SK-N-SH (cell line): Measurements from ENCODE around the gene ADAMTS14. TPM values are rescaled to one million over a fixed set of nuclear protein-coding genes. Genes with fewer than 3 reads are reported as not detected.

Experiments
- CTCF ChIA-PET: fragments of 300-600, 350-600 bp; formaldehyde crosslinking; extraction: SDS; loops from one replicate; lab custom pipeline; 2021; lab: Yijun Ruan, JAX
- POLR2A ChIA-PET: fragments of 350-600 bp; sonication (Branson Sonifier 250); formaldehyde crosslinking; extraction: SDS; loops from one replicate; lab custom pipeline; 2020; ENCODE audit warnings: antibody characterized with exemption, inconsistent platforms; lab: Yijun Ruan, JAX
- DNase-seq: peaks from one replicate; pipeline ENCODE4 v3.0.0; 2012
- H2AFZ ChIP-seq: fragments of 200-600 bp; sonication (generic); 2 replicates; pipeline ENCODE4 v1.8.1; 2016; ENCODE audit warnings: antibody characterized with exemption, mild to moderate bottlenecking, low read depth
- H3F3A ChIP-seq: fragments of 200-600 bp; sonication (generic); replicated peaks from 2 replicates; pipeline ENCODE3; 2016; ENCODE audit warnings: antibody characterized with exemption, mild to moderate bottlenecking; ENCODE audit not compliant: insufficient read depth
- H3K27ac ChIP-seq, 2 experiments: fragments of 200-500 bp in 1 of 2; fragments of 200-600 bp in 1 of 2; sonication (Bioruptor generic) in 1 of 2; sonication (generic), shearing (Covaris generic) in 1 of 2; 2 replicates each; pipeline versions ENCODE4 v1.5.1 to v1.6.1; 2014 to 2016; ENCODE audit warnings: low read depth in 2 of 2, inconsistent platforms in 1 of 2, low read length in 1 of 2, mild to moderate bottlenecking in 1 of 2, mixed read lengths in 1 of 2
- H3K27me3 ChIP-seq: fragments of 200-600 bp; sonication (generic), shearing (Covaris generic); 2 replicates; pipeline ENCODE4 v1.6.1; 2016; ENCODE audit warnings: mixed run types; ENCODE audit not compliant: insufficient read depth
- H3K36me3 ChIP-seq, 2 experiments: fragments of 200-500 bp in 1 of 2; fragments of 200-600 bp in 1 of 2; sonication (Bioruptor generic) in 1 of 2; sonication (generic) in 1 of 2; replicated peaks in 1 of 2; 2 replicates each; pipeline versions ENCODE3 to v1.5.1; 2014 to 2016; ENCODE audit warnings: low read length in 1 of 2, mild to moderate bottlenecking in 1 of 2; ENCODE audit not compliant: insufficient read depth in 2 of 2, control insufficient read depth in 1 of 2
- H3K4me1 ChIP-seq, 2 experiments: fragments of 200-500 bp in 1 of 2; fragments of 200-600 bp in 1 of 2; sonication (Bioruptor generic) in 1 of 2; sonication (generic), shearing (Covaris generic) in 1 of 2; 2 replicates each; pipeline versions ENCODE4 v1.5.1 to v1.6.1; 2014 to 2016; ENCODE audit warnings: low read depth in 1 of 2, low read length in 1 of 2, mixed run types in 1 of 2; ENCODE audit not compliant: insufficient read depth in 2 of 2, control insufficient read depth in 1 of 2
- H3K4me2 ChIP-seq: fragments of 200-600 bp; sonication (generic), shearing (Covaris generic); 2 replicates; pipeline ENCODE4 v1.6.1; 2017; ENCODE audit warnings: mixed run types
- H3K4me3 ChIP-seq, 2 experiments: fragments of 200-500 bp in 1 of 2; fragments of 200-600 bp in 1 of 2; sonication (Bioruptor generic) in 1 of 2; sonication (generic), shearing (Covaris generic) in 1 of 2; 2 replicates each; pipeline versions ENCODE4 v1.5.1 to v1.8.1; 2014 to 2016; ENCODE audit warnings: low read depth in 2 of 2, inconsistent platforms in 1 of 2, low read length in 1 of 2, mild to moderate bottlenecking in 1 of 2, mixed read lengths in 1 of 2, moderate library complexity in 1 of 2
- H3K79me2 ChIP-seq: fragments of 200-600 bp; sonication (generic); 2 replicates; pipeline ENCODE4 v1.8.1; 2017; ENCODE audit warnings: mild to moderate bottlenecking; ENCODE audit not compliant: insufficient read depth
- H3K9ac ChIP-seq: fragments of 200-600 bp; sonication (generic); 2 replicates; pipeline ENCODE4 v1.6.1; 2017; ENCODE audit warnings: mixed run types
- H3K9me2 ChIP-seq: fragments of 200-600 bp; sonication (generic); 2 replicates; pipeline ENCODE4 v1.6.1; 2017; ENCODE audit warnings: mixed run types
- H3K9me3 ChIP-seq: fragments of 200-600 bp; sonication (generic); 2 replicates; pipeline ENCODE4 v1.6.1; 2017; ENCODE audit warnings: mixed run types, mild to moderate bottlenecking, moderate library complexity
- H4K20me1 ChIP-seq: fragments of 200-600 bp; sonication (generic); 2 replicates; pipeline ENCODE4 v1.6.1; 2017; ENCODE audit warnings: mild to moderate bottlenecking, mixed run types; ENCODE audit not compliant: insufficient read depth
- CHD2 ChIP-seq: fragments of 150-350 bp; IDR thresholded peaks from 2 replicates; pipeline ENCODE4 v1.6.1; 2018; ENCODE audit warnings: low read length; ENCODE audit not compliant: partially characterized antibody
- EP300 ChIP-seq, 2 experiments: IDR thresholded peaks; 2 replicates each; pipeline versions ENCODE4 v1.4.0 to v1.6.1; 2012; ENCODE audit warnings: borderline replicate concordance in 1 of 2, low read depth in 1 of 2, low read length in 1 of 2
- GABPA ChIP-seq: IDR thresholded peaks from 2 replicates; pipeline ENCODE4 v1.4.0; 2012; ENCODE audit warnings: low read depth, mild to moderate bottlenecking
- PBX3 ChIP-seq: IDR thresholded peaks from 2 replicates; pipeline ENCODE4; 2012
- RAD21 ChIP-seq: IDR thresholded peaks from 2 replicates; pipeline ENCODE4 v1.6.1; 2012; ENCODE audit warnings: mild to moderate bottlenecking, low read length
- SIN3A ChIP-seq: IDR thresholded peaks from 2 replicates; pipeline ENCODE4 v1.6.1; 2012; ENCODE audit warnings: low read depth, mild to moderate bottlenecking, low read length, moderate library complexity, borderline replicate concordance
- SMC3 ChIP-seq: IDR thresholded peaks from 2 replicates; pipeline ENCODE4 v1.6.1; 2012; ENCODE audit warnings: low read depth, low read length, improper control_type of control experiment
- TEAD4 ChIP-seq: IDR thresholded peaks from 2 replicates; pipeline ENCODE4 v1.4.0; 2012; ENCODE audit warnings: mild to moderate bottlenecking, borderline replicate concordance; ENCODE audit not compliant: insufficient read depth
- WGBS: methylation state at CpG from one replicate; pipeline ENCODE4 v1.1.6; 2017; ENCODE audit warnings: low lambda C conversion rate; 5-methylcytosine and 5-hydroxymethylcytosine counted together
- polyA plus RNA-seq, 3 experiments: library from polyadenylated mRNA; depleted of rRNA; stranded (reverse); fragments of >200 nt; gene quantifications; 2 replicates each; pipeline ENCODE4 v1.2.3, GENCODE V29; 2012
- TF ChIP-seq, protein P1 (sequence below): fragments of 200-600 bp; sonication (generic); IDR thresholded peaks from 2 replicates; pipeline ENCODE4 v1.6.1; 2017; ENCODE audit warnings: antibody characterized with exemption, mild to moderate bottlenecking, moderate library complexity

ADAMTS14 gene
- polyA plus RNA-seq, 1 of the 3 experiments (the other 2 are of a cell fraction): 1.1 TPM

DNA sequence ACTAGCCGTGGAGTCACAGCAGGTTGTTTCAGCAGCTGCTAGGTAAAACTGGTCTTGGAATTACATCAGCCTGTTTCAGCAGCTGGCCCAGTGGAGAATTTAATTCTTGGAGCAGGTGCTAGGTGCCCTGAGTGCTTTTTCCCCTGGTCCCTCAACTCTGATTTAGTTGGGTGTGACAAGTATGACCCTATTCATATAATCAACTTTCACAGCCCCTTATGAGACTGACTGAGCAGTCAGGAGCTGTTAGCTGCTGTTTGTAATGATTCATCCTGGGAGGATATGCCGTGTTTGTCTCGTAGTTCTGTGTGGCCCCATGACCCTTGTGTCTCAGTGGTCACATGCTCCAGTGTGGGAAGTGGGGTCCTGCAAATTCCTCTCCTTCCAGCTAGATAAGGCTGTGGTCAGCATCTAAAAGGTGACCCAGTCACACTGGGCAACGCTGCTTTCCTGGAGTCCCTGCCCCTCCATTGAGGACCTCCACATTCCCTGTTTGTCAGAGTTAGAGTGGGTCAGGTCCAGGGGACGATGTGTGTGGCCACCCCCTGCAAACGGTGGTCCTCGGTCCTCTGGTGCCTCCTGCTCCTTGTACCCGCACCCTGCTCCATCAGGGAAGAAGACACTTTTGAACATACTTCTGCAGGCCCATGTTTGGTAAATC lies 84.5 kb downstream of the ADAMTS14 start:
- Histone ChIP-seq H3K4me2 (no peak overlapping the region), H3K9me3 (no peaks in the 10 kb centered on the region), H3K79me2 (no peaks in the 10 kb centered on the region), H3K27ac (no peak overlapping the region; a peak in 1 of 4 replicates), H3K9ac (no peak overlapping the region), H3K9me2 (no peaks in the 10 kb centered on the region), H3K4me1 (peaks cover 0 to 10% of the 10 kb centered on the region in 2 experiments; a peak in 1 of 4 replicates), H3F3A (no peaks in the 10 kb centered on the region), H2AFZ (no peak overlapping the region), H3K4me3 (no peak overlapping the region), H4K20me1 (no peaks in the 10 kb centered on the region), H3K36me3 (no peaks in the 10 kb centered on the region), H3K27me3 (no peaks in the 10 kb centered on the region)
- no peak for DNase-seq
- ChIA-PET POLR2A (no interaction called here), CTCF (interaction anchor here (0.7 to 7.3 kb wide), 9 partner anchors 18 to 296 kb away, joined by 3 to 118 read pairs (median 4); partner anchors contain the start of gene PRF1)
- no peak for TF ChIP-seq EP300 (IDR thresholded peaks at IDR 0.05; ENCODE audit: borderline replicate concordance in 1 of 2, low read depth in 1 of 2, low read length in 1 of 2)
- TF ChIP-seq TEAD4: no peak
- no peak for TF ChIP-seq PBX3
- 33% methylated on average over 7 of the region's 8 CpGs for WGBS

- Histone ChIP-seq H3K79me2 (no peaks in the 10 kb centered on the region), H3K9me3 (no peaks in the 10 kb centered on the region), H2AFZ (no peak overlapping the region), H4K20me1 (no peaks in the 10 kb centered on the region), H3K9ac (no peak overlapping the region), H3K4me1 (peaks cover 0 to 10% of the 10 kb centered on the region in 2 experiments; a peak in 1 of 4 replicates), H3F3A (no peaks in the 10 kb centered on the region), H3K27me3 (no peaks in the 10 kb centered on the region), H3K36me3 (no peaks in the 10 kb centered on the region), H3K27ac (peak overlapping the region in 1 of 2 experiments; percentile 14; a peak in 1 of 4 replicates), H3K4me3 (no peak overlapping the region), H3K4me2 (no peak overlapping the region), H3K9me2 (no peaks in the 10 kb centered on the region)
- no peak for TF ChIP-seq GABPA
- no peak for TF ChIP-seq TEAD4
- no peak for DNase-seq
- CTCF ChIA-PET: interaction anchor here (0.6 to 7.3 kb wide), 14 partner anchors 10 to 299 kb away, joined by 3 to 118 read pairs (median 4); no protein-coding TSS in a partner anchor
- 87% methylated on average over 9 of the region's 13 CpGs for WGBS
- POLR2A ChIA-PET: no interaction called here
Observed at GRCh38 chr10:70757856-70758255, 85.5 kb downstream of the ADAMTS14 start.

DNA sequence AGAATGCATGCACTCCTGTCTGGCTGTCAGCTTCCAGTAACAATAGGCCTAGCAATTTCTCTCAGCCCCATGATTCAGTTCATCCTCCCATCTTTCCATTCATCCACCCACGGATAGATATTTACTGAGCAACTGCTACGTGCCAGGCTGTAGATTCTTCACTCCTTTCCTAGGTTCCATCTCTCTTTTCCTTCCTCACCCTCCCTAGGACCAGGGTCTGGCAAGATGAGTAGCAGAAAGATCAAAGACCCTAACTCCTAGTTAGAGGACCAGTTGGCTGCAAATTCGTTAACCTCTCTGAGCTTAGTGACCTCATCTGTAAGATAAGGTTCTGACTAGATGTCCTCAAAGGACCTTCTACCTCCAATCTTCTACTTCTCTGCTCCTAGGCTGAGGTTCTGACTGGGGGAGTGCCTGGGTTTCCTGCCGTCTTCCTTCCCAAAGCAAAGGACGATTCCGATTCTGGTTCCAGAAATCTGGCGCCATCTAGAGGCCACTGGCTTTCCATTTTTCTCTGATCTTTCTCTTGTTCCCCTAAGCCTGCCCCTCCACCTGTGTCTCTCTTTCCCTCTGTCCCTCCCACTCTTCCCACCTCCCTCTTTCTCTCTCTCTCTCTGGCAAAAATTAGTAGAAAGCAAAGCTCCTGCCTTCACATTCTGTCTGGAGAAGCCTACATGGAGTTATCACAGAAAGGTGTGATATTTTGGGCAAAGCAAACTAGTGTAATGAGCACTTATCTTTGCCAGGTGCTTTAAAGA lies 86.6 kb downstream of the ADAMTS14 start:
- CTCF ChIA-PET: interaction anchor here (0.6 to 7.3 kb wide), 49 partner anchors 9 to 327 kb away, joined by 3 to 118 read pairs (median 5); no protein-coding TSS in a partner anchor
- Histone ChIP-seq H3K79me2 (no peaks in the 10 kb centered on the region), H3K9me3 (no peaks in the 10 kb centered on the region), H3F3A (no peaks in the 10 kb centered on the region), H3K27me3 (no peaks in the 10 kb centered on the region), H3K4me1 (peaks cover 0 to 17% of the 10 kb centered on the region in 2 experiments; a peak in 1 of 4 replicates), H2AFZ (no peak overlapping the region), H3K9ac (no peak overlapping the region), H3K9me2 (no peaks in the 10 kb centered on the region), H3K4me3 (no peak overlapping the region), H4K20me1 (no peaks in the 10 kb centered on the region), H3K27ac (peak overlapping the region in 1 of 2 experiments; percentile 25; a peak in 1 of 4 replicates), H3K4me2 (no peak overlapping the region), H3K36me3 (no peaks in the 10 kb centered on the region)
- 26% methylated on average over 7 of the region's 7 CpGs for WGBS
- DNase-seq: peak; percentile 81
- POLR2A ChIA-PET: no interaction called here
- TF ChIP-seq SMC3 (peak; percentile 94), SIN3A (no peak), CHD2 (no peak), RAD21 (peak; percentile 91)
- TF ChIP-seq, protein P1, sequence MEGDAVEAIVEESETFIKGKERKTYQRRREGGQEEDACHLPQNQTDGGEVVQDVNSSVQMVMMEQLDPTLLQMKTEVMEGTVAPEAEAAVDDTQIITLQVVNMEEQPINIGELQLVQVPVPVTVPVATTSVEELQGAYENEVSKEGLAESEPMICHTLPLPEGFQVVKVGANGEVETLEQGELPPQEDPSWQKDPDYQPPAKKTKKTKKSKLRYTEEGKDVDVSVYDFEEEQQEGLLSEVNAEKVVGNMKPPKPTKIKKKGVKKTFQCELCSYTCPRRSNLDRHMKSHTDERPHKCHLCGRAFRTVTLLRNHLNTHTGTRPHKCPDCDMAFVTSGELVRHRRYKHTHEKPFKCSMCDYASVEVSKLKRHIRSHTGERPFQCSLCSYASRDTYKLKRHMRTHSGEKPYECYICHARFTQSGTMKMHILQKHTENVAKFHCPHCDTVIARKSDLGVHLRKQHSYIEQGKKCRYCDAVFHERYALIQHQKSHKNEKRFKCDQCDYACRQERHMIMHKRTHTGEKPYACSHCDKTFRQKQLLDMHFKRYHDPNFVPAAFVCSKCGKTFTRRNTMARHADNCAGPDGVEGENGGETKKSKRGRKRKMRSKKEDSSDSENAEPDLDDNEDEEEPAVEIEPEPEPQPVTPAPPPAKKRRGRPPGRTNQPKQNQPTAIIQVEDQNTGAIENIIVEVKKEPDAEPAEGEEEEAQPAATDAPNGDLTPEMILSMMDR: peak; percentile 69
